Neural cell (in vitro differentiated cells): ENCODE data around the gene KLHDC8A.

Experiments
- CTCF ChIP-seq: fragments of 450-650 bp; IDR thresholded peaks from 2 replicates; pipeline ENCODE4 v1.5.1; 2014; ENCODE audit warnings: antibody characterized with exemption, mild to moderate bottlenecking, moderate library complexity; ENCODE audit not compliant: poor library complexity, severe bottlenecking
- EP300 ChIP-seq: fragments of 450-650 bp; conservative IDR thresholded peaks from 2 replicates; pipeline ENCODE4 v1.6.1; 2014; ENCODE audit warnings: antibody characterized with exemption, mild to moderate bottlenecking, moderate library complexity; ENCODE audit not compliant: poor library complexity, severe bottlenecking
- EZH2 ChIP-seq: fragments of 200-600, 300-800 bp; shearing (Covaris generic), sonication (generic); IDR thresholded peaks from 2 replicates; pipeline ENCODE4 v1.6.1; 2014; ENCODE audit warnings: antibody characterized with exemption, low read length, borderline replicate concordance, mild to moderate bottlenecking; ENCODE audit not compliant: insufficient read depth, poor library complexity, severe bottlenecking
- REST ChIP-seq: IDR thresholded peaks from 2 replicates; pipeline ENCODE4 v1.6.1; 2012; ENCODE audit warnings: borderline replicate concordance

- TF ChIP-seq CTCF (no peak), REST (no peak), EP300 (no peak), EZH2 (no peak)
Observed at GRCh38 chr1:205380882-205381281, 24.2 kb upstream of the KLHDC8A start.
